Activated CD4-positive, CD25-positive, alpha-beta regulatory T cell treated with anti-CD3 and anti-CD28 coated beads, Interleukin-2, amount 50 U/mL, for 16 hours (primary cell): ENCODE results near the gene AGBL3.

Experiments used
- DNase-seq: peaks from one replicate; pipeline ENCODE4 v3.0.0-alpha.2; 2020; ENCODE audit warnings: low read depth, low spot score

The AGBL3 gene

DNA sequence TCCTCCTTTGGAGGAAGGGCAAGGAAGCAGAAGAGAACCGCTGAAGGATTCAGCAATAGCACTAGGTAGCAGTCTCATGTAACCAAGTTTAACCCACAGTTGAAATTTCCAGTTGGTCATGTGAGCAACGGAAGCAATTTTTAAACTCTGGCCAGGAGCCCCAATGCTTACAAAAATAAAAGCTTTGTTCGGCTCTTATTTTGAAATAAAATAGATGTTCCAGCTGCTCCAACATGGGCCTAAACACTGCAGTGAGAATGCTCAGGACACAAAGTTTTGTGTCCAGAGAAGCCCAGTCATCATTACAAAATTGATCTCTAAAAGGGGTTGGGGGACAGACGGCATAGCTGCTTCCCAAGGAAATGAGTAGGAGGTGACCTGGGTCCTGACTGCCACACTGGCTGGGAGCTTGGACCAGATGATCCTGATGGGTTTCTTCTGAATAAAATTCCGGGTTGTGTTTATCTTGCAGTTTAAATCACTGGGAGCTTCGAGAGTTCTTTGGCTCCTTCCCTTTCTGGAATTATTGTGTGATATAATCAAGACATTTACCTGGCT lies 161.1 kb downstream of the AGBL3 start:
- DNase-seq = no peak

DNA sequence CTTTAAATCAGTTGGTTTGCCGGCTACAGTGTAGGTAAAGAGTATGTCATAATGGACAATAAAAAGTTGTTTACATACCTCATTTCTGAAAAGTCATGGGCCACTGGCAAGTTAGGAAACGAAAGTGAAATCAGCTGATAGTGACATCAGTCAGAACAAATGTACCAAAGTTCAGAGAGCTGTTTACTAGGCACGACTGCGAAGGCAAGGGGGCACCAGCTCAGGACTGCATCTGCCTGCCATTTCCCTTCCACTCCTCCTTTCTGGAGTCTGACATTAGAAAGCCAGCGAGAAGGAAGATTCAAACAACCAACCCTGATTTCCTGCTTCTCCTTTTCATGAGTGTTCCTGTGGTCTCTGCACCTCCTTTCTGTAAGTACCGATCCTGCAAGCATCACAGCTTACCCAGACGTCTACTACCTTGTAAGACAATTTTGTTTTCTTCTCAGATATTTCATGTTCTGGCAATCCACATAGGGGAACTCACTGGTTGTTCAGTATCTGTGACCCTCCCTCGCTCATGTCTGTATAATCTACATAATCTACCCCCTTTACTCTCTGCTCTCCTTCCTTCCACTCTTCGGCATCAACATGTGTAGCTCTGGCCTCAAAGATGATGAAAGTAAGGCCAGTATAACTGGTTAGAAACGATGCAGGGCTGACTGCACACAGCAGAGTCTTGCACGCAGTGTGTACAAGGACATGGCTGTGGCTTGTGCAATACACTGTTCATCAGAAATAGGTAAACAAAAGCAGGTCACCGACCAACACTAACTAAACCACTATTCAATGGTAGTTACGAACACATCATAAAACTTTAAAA lies 161.8 kb downstream of the AGBL3 start, which contains the start of gene TMEM140:
TMEM140 (plus strand) TSS at position 174 of the 823 bp plus-strand sequence. CDS start 16,370 bp downstream, outside the sequence.
- peak; percentile 50 for DNase-seq

- no peak for DNase-seq
Observed at GRCh38 chr7:135150072-135150782, 163.9 kb downstream of the AGBL3 start.

- DNase-seq = no peak
Observed at GRCh38 chr7:135151132-135151531, 164.8 kb downstream of the AGBL3 start.

GRCh38 chr7:135151533-135151932 lies 165.2 kb downstream of the AGBL3 start:
- no peak for DNase-seq

GRCh38 chr7:135152442-135152841 lies 166.1 kb downstream of the AGBL3 start:
- no peak for DNase-seq

GRCh38 chr7:135154734-135155133 lies 168.4 kb downstream of the AGBL3 start:
- no peak for DNase-seq

DNA sequence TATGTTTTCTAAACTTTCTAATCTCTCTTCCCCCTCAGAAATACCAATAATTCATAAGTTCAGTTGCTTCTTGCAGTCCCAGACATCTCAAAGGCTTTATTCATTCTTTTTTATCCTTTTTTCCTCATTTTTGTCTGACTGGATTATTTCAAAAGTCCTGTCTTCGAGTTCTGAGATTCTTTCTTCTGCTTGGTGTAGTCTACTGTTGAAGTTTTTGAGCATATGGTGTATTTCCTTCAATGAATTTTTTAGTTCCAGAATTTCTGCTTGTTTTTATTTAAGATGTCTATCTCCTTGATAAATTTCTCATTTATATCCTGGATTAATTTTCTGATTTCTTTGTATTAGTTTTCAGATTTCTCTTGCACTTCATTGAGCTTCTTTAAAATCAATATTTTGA lies 170.0 kb downstream of the AGBL3 start:
- DNase-seq = no peak

GRCh38 chr7:135158141-135158655 lies 171.9 kb downstream of the AGBL3 start:
- DNase-seq = no peak

- DNase-seq = no peak
Observed at GRCh38 chr7:135158874-135159273, 172.6 kb downstream of the AGBL3 start.

- no peak for DNase-seq
Observed at GRCh38 chr7:135159359-135160085, 173.2 kb downstream of the AGBL3 start.

DNA sequence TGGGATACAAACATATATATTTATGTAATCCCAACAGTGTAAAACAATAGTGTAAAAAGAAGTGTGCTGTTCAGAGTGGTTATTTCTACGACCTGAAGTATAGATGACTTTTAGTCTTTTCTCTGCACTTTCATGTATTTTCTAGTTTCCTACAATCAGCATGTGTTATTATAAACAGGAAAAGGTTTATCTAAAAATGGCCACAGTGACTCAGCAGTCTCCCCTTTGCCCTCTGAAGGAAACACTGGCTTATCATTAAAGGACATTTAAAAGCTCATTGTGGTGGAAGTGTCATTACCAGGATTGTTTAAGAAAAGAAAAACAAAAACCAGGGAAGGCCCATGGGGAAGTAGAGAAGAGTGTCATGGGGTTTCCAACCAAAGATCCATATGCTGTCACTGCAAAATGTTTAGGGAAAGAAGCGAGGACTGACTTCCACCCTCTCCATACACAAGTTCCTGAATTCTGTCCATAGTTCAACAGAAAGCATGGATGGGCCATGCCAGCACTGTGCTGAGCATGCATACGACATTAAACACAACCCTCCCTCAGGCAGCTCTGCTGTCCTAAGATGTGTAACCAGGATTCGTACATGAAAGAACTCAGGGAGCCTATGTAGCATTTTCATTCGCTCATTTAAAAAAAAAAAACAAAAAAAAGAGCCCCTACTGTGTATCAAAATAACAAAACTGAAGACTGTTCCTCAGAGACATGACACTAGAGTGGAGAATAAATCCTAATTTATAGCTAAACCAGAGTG lies 174.0 kb downstream of the AGBL3 start:
- no peak for DNase-seq

DNA sequence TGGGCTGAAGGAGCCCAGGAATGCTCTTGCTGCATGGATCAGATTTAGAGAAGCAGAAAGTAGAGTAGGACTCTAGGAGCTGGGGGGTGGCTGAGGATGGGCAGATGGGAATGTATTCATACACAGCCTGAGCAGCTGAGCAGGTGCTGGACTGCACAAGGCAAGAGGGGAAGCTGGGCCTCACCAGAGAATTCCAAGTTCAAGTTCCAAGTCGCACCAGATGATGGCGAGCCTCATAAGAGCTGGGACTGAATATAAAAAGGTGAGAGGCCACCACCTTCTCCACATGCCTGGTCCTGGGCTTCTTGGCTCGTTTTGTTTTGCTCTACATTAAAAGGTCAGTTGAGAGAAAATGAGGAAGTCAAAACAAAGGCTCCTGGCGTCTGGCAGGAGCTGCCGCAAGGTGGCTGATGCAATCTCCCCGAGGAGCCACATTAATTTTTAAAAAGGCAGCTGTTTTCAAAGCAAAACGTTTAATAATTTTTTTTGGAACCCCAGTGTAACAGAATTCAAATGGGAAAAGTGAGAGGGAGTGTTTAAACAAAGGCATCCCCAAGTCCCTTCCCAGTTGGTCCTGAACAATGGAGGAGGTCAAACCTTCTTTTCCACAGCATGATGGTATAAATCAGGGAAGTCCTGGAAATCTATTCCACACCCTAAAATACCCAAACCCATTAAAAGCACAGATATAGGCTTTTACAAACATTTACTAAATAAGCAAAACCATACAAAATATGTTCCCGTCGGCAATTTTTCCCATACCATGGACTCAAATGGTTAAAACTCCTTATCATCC lies 174.7 kb downstream of the AGBL3 start:
- no peak for DNase-seq

DNA sequence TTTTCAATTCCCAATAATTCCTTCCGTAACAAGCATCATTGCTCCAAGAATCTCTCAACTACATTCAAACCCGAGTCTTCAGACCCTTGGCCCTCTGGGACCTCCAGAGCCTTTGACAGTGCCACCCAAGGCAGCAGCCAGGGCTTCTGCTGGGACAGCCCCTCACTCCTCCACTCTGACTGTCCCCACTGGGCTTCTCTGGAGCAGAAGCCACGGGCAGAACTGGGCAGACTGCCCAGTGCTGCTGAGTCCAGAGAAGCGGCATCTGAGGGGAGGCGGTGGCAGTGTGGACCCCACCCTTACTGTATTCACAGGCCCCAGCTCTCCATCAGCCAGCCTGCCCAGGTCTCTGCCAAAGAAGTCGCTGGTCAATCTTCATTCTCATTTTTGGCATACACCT lies 175.4 kb downstream of the AGBL3 start:
- DNase-seq = no peak

GRCh38 chr7:135162382-135163001 lies 176.2 kb downstream of the AGBL3 start:
- DNase-seq = no peak

DNA sequence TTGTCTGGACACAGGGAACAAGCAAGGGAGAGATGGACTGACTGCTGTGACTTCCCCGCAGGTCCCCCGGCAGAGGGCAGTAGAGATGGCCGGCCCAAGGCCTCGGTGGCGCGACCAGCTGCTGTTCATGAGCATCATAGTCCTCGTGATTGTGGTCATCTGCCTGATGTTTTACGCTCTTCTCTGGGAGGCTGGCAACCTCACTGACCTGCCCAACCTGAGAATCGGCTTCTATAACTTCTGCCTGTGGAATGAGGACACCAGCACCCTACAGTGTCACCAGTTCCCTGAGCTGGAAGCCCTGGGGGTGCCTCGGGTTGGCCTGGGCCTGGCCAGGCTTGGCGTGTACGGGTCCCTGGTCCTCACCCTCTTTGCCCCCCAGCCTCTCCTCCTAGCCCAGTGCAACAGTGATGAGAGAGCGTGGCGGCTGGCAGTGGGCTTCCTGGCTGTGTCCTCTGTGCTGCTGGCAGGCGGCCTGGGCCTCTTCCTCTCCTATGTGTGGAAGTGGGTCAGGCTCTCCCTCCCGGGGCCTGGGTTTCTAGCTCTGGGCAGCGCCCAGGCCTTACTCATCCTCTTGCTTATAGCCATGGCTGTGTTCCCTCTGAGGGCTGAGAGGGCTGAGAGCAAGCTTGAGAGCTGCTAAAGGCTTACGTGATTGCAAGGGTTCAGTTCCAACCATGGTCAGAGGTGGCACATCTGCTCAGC lies 178.2 kb downstream of the AGBL3 start:
- DNase-seq = no peak

DNA sequence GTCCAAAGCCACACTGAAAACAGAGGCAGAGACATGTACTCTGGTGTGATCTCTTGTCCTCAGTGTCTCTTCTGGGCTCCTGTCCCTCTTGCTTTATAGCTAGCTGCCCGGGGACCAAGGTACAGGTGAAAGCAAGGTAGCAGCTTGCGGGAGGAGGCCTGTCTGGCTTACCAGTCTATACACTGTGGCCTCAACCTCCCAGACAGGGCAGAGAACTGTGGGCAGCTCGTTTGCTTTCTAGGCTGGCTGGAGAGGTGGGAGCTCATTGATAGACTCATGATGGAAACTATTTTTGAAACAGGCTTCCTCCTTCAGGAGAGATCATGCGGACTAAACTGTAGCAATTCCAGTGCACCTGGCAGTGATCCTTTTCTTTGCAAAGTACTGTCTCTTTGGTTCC lies 179.6 kb downstream of the AGBL3 start:
- DNase-seq = no peak

DNA sequence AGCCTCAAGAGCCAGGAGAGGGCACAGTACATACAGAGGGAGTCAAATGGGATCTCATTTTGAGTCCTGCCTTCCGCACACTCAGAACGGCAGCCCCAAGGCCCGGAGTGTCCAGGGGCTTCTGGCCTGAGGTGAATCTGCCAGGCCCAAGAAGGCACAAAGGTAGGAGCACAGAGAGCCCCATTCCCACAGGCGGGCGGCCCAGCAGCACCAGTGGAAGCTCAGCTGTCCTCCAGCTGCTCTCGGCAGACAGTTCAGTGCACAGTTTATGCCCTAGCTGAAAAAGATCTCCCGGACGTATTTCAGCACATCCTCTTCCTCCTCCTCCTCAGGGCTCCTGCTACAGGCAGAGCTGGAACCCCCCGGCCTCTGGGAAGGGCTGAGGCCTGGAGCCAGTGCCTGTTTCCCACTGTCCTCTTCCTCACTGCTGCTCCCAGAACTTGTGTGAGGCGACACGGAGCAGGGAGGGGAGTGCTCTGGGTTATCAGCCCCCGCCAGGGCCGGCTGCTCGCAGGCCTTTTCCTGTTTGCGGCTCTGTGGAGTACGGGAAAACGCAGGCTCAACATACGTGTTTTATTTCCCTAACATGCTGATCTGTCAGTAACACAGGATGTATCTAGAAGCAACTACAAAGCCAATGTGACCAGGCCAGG lies 180.2 kb downstream of the AGBL3 start:
- DNase-seq = no peak
